ENCODE measurements around the gene FAIM2.

The FAIM2 gene

DNA sequence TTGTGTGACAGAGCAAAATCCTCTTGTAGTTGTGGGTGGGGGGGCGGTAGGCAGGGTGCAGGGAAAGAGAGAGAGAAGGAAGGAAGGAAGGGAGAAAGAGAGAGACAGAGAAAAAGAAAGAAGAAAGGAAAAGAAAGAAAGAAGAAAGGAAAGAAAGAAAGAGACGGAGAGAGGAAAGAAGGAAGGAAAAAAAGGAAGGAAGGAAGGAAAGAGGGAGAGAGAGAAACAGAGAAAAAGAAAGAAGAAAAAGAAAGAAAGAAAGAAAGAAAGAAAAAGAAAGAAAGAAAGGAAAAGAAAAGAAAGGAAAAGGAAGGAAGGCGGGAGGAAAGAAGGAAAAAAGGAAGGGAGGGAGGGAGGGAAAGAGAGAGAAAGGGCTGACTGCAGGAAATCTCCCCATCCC is 17.6 kb upstream of the FAIM2 start:
- TF ChIP-seq, protein P1, sequence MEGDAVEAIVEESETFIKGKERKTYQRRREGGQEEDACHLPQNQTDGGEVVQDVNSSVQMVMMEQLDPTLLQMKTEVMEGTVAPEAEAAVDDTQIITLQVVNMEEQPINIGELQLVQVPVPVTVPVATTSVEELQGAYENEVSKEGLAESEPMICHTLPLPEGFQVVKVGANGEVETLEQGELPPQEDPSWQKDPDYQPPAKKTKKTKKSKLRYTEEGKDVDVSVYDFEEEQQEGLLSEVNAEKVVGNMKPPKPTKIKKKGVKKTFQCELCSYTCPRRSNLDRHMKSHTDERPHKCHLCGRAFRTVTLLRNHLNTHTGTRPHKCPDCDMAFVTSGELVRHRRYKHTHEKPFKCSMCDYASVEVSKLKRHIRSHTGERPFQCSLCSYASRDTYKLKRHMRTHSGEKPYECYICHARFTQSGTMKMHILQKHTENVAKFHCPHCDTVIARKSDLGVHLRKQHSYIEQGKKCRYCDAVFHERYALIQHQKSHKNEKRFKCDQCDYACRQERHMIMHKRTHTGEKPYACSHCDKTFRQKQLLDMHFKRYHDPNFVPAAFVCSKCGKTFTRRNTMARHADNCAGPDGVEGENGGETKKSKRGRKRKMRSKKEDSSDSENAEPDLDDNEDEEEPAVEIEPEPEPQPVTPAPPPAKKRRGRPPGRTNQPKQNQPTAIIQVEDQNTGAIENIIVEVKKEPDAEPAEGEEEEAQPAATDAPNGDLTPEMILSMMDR (IDR thresholded peaks at IDR 0.05) = no peak

DNA sequence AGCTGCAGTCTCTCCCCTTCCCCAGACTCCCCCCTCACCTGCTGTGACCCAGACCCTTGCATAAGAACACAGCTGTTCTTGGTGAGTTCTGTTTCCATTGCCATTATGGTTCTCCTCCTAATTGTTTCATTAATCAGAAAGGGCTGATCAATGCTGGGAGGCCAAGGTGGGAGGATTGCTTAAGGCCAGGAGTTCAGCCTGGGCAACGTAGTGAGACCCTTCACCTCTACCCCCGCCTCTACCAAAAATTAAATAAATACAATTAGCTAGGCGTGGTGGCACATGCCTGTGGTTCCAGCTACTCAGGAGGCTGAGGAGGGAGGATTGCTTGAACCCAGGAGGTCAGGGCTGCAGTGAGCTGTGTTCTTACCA is 17.2 kb upstream of the FAIM2 start:
- TF ChIP-seq, protein P1 (IDR thresholded peaks at IDR 0.05) = no peak

DNA sequence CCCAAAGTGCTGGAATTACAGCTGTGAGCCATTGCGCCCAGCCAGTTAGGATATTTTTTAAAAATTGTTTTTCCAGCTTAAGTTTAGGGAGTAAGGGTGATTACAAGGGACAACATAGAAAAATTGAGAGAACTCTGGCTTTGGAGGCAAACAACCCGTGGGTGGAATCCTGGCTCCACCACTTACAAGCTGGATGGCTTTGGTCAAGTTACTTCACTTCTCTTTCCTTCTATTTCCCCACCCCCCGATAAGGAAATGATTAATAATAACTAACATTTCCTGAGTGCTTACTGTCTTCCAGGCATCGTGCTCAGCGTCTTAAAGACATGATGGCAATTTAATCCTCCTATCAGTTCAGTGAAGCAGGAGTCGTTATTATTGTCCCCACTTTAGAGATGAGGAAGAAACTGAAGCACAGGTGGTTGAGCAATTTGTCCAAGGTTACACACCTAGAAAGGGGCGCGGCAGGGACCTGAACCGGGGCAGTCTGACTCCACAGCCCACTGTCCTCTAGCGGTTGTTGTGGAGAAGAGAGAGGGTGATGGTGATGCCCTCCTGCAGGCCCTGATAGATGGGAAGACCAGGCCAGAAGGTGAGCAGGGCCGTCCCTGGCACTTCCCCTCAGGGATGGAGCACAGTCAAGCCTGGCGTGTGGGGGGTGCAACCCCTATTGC is 16.7 kb upstream of the FAIM2 start:
- TF ChIP-seq, protein P1 (IDR thresholded peaks at IDR 0.05) = no peak

DNA sequence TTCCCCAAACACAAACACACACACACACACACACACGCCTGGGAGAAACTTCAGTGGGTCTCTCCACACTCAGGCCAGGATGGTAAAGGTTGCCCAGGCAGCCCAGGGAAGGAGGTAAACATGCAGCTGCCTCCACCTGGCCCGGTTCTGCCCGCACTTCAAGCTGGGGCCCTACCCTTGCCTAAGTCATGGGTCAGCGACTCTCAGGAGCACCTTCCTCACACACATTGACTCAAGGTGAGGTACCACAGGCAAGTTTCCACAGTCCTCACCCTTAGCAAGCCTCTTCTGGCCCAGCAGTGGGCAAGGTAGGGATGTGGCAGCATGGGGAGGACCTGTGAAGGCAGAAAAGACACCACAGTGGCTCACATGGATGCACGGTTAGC is 14.1 kb upstream of the FAIM2 start:
- TF ChIP-seq, protein P1 (IDR thresholded peaks at IDR 0.05) = no peak

DNA sequence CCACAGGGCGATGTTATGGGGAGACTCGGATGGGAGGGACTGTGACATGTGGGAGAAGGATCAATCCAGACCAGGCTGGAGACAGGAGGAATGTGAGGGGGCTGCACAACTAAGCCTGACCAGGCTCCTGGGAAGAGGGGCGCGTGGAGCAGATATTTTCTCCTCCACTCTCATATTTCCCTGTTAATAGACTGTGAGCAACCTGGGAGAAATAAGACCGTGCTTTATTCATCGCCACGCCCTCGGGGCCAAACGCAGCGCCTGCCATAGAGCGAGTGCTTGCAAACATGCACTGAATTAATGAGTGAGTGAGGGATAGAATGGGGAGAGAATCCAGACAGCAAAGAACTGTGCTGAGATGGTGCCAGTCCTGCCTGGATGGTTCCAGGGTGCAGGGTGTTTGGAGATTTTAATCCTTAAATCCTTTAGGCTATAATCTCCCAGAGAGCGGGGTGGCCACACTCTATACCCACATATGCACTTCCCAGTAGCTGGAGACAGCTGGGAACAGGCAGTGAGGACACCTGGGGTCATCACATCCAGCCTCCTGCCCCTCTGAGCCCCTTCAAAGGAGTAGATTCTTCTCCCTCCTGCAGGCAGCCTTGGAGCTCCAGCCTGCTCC is 13.6 kb upstream of the FAIM2 start:
- TF ChIP-seq, protein P1 (IDR thresholded peaks at IDR 0.05) = no peak

DNA sequence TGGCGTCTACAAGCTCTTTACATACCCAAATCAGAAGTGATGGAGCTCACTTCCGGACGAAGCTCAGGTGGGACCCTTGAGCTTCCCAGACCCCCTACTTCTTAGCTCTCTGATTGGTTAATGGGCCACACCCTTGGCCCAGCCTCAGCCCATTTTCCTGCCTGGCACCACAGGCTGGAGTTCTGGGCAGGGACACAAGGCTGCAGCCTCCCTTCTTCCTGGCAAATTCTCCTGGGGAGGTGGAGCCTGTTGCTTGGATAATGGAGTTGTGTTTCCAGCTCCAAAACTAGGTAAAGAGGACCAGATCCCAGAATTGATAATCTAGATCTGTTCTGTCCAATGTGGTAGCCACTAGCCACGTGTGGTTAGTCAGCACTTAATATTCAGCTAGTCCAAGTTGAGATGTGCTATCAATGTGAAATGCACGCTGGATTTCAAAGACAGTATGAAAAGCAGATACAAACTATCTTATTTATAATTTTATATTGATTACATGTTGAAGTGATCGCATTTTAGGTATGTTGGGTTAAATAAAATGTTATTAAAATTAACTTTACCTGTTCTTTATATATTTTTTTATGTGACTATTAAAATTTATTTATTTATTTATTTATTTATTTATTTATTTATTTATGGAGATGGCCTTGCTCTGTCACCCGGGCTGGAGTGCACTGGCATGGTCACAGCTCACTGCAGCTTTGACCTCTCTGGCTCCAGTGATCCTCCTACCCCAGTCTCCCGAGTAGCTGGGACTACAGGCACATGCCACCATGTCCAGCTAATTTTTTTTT is 12.6 kb upstream of the FAIM2 start:
- TF ChIP-seq, protein P1 (IDR thresholded peaks at IDR 0.05) = no peak

DNA sequence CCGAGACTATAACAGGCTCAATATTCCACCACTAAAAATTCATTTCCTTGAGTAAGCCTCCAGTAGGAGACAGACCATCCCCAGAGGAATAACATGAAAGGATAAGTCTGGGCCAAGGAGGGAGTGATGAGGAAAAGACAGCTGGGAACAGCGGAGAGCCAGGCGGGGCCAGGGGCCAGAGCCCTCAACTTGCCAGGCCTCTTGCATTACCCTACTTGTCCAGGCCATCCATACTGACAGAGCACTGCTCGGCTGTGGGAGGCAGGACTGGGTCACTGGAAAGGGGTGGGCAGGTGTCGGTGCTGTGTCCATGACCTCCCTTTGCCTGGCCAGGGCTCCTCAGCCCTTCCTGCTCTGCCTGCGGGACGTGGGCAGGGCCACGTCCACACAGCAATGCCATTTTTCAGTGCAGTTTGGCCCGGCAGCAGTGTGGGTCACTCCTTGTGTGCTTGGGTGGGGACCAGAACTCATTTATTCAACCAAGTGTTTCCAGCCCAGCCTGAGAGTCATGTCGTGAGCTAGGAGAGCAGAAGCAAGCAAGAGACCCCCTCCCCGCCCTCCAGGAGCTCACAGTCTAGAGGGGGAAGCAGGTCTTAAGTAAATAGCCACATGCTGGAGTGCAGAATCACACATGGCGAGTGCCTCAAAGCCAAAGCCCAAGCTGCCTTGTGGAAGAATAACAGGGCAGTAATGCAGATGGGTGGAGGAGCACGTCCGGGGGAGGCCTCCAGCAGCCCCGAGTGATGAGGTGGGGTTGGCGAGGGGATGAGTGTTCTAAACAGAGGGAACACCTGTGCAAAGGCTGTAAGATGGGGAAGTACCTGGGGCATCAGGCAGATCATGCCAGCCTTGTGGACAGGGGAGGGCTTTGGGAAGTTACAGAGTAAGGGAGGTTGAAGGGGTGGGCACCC is 8.9 kb upstream of the FAIM2 start:
- TF ChIP-seq, protein P1 (IDR thresholded peaks at IDR 0.05) = no peak
